Measurements from ENCODE around the gene RNF144B.

The RNF144B gene

DNA sequence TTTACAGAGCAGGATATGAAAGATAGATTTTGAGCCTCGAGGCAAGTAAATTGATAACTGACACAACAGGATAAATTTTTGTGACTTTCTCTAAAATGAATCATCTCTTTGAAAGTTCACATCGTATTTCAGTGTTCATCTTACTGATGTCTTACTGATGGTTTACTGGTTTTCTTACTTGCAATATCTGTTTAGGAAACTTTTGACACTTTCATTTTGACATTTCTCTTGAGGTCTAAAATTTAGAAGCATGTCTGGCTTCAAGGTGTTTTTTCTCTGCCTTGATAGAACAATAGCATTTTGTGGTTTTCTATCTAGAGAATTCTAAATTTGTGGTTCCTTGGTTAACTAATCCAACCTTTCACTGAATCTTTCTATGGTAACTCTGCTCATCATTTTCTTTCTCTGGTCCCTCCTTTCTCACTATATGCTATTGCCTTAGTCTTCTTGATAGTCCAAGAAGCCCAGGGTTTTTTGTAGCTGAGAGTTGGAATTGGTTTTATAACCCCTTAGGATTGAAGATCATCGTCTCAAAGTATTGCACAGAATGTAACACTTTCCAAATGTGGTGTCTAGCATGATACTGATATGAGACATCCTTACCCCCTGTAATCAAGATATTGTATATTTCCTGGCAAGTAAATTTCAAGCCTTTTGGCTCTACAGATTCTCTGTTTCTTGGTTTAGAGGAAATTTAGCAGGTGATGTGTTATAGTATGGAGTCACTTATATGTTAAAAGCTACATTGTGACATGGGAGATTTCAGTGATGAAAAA is 98.7 kb downstream of the RNF144B start:
- TF ChIP-seq GABPA (IDR thresholded peaks at IDR 0.05; ENCODE audit: low read depth) = no peak
- TF ChIP-seq, protein P1, sequence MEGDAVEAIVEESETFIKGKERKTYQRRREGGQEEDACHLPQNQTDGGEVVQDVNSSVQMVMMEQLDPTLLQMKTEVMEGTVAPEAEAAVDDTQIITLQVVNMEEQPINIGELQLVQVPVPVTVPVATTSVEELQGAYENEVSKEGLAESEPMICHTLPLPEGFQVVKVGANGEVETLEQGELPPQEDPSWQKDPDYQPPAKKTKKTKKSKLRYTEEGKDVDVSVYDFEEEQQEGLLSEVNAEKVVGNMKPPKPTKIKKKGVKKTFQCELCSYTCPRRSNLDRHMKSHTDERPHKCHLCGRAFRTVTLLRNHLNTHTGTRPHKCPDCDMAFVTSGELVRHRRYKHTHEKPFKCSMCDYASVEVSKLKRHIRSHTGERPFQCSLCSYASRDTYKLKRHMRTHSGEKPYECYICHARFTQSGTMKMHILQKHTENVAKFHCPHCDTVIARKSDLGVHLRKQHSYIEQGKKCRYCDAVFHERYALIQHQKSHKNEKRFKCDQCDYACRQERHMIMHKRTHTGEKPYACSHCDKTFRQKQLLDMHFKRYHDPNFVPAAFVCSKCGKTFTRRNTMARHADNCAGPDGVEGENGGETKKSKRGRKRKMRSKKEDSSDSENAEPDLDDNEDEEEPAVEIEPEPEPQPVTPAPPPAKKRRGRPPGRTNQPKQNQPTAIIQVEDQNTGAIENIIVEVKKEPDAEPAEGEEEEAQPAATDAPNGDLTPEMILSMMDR (IDR thresholded peaks at IDR 0.05; ENCODE audit: insufficient read depth, low read length) = no peak
- no peak for TF ChIP-seq SPI1 (IDR thresholded peaks at IDR 0.05; ENCODE audit: borderline replicate concordance, low read depth)
- TF ChIP-seq, protein P2, sequence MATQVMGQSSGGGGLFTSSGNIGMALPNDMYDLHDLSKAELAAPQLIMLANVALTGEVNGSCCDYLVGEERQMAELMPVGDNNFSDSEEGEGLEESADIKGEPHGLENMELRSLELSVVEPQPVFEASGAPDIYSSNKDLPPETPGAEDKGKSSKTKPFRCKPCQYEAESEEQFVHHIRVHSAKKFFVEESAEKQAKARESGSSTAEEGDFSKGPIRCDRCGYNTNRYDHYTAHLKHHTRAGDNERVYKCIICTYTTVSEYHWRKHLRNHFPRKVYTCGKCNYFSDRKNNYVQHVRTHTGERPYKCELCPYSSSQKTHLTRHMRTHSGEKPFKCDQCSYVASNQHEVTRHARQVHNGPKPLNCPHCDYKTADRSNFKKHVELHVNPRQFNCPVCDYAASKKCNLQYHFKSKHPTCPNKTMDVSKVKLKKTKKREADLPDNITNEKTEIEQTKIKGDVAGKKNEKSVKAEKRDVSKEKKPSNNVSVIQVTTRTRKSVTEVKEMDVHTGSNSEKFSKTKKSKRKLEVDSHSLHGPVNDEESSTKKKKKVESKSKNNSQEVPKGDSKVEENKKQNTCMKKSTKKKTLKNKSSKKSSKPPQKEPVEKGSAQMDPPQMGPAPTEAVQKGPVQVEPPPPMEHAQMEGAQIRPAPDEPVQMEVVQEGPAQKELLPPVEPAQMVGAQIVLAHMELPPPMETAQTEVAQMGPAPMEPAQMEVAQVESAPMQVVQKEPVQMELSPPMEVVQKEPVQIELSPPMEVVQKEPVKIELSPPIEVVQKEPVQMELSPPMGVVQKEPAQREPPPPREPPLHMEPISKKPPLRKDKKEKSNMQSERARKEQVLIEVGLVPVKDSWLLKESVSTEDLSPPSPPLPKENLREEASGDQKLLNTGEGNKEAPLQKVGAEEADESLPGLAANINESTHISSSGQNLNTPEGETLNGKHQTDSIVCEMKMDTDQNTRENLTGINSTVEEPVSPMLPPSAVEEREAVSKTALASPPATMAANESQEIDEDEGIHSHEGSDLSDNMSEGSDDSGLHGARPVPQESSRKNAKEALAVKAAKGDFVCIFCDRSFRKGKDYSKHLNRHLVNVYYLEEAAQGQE (IDR thresholded peaks at IDR 0.05; ENCODE audit: insufficient replicate concordance, low read depth) = no peak
- H3K27ac ChIP-seq (replicated peaks) = no peak overlapping the region
- DNase-seq (ENCODE audit: low read depth in 1 of 2, low spot score in 1 of 2) = no peak
- H3K4me3 ChIP-seq (replicated peaks; ENCODE audit: insufficient read depth, low read length) = no peak overlapping the region
- H3K27me3 ChIP-seq (ENCODE audit: insufficient read depth, poor library complexity, severe bottlenecking) = no peaks in the 10 kb centered on the region

GRCh38 chr6:18488004-18488403 is 100.9 kb downstream of the RNF144B start:
- TF ChIP-seq SPI1 (IDR thresholded peaks at IDR 0.05; ENCODE audit: borderline replicate concordance, low read depth) (no peak), GABPA (IDR thresholded peaks at IDR 0.05; ENCODE audit: low read depth) (no peak), POLR2AphosphoS5 (IDR thresholded peaks at IDR 0.05; ENCODE audit: low read depth) (no peak)
- TF ChIP-seq, protein P2 (IDR thresholded peaks at IDR 0.05; ENCODE audit: insufficient replicate concordance, low read depth) = no peak
- TF ChIP-seq, protein P1 (IDR thresholded peaks at IDR 0.05; ENCODE audit: insufficient read depth, low read length) = no peak
- Histone ChIP-seq H3K4me3 (replicated peaks; ENCODE audit: insufficient read depth, low read length) (no peak overlapping the region), H3K27me3 (ENCODE audit: insufficient read depth, poor library complexity, severe bottlenecking) (no peaks in the 10 kb centered on the region), H3K27ac (replicated peaks) (no peak overlapping the region)
- DNase-seq (ENCODE audit: low read depth in 1 of 2, low spot score in 1 of 2) = no peak

DNA sequence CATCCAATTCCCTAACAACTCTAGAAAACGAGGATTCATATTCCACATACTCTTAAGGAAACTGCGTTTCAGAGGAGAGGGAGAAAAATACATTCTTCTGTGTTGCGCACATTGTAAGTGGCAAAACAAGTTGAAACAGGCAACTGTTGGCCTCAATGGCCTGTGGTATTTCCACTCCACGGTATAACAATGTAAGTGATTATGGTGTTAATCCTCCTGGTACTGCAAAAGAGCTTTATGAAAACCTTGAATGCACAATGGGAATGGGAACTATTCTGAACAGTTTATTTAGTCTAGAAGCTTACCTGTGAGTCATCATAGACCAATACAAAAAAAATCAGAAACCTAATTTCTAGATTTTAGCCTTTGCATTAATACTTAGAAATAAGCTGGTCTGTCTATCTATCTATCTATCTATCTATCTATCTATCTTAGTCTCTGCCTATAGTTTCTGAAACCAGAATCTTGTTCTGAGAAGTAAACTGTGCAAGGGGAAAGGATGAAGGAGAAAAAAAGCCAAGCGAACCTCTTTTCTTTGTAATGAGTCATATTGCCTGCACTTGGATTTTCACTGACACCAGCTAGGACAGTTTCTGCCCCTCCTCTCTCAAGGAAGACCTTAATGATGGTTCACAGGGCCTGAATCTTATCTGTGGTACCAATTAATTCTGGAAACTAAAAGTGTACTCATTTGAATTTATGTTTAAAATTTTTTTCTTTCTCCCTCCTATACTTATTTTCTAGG is 101.5 kb downstream of the RNF144B start:
- no peaks in the 10 kb centered on the region for H3K27me3 ChIP-seq (ENCODE audit: insufficient read depth, poor library complexity, severe bottlenecking)
- DNase-seq (ENCODE audit: low read depth in 1 of 2, low spot score in 1 of 2) = no peak
- H3K27ac ChIP-seq (replicated peaks) = no peak overlapping the region
- no peak overlapping the region for H3K4me3 ChIP-seq (replicated peaks; ENCODE audit: insufficient read depth, low read length)
- TF ChIP-seq, protein P1 (IDR thresholded peaks at IDR 0.05; ENCODE audit: insufficient read depth, low read length) = no peak
- TF ChIP-seq SPI1 (IDR thresholded peaks at IDR 0.05; ENCODE audit: borderline replicate concordance, low read depth) (no peak), POLR2AphosphoS5 (IDR thresholded peaks at IDR 0.05; ENCODE audit: low read depth) (no peak), GABPA (IDR thresholded peaks at IDR 0.05; ENCODE audit: low read depth) (no peak)
- TF ChIP-seq, protein P2 (IDR thresholded peaks at IDR 0.05; ENCODE audit: insufficient replicate concordance, low read depth) = no peak

Data from HL-60 (cell line).